Kidney glomerular epithelial cell (primary cell): ENCODE data around the gene EPB41L1.

Source experiments
- DNase-seq: peaks from one replicate; lab custom pipeline; 2025; lab: John Stamatoyannopoulos, UW

Gene EPB41L1

GRCh38 chr20:36155629-36155971 is 1.1 kb downstream of the EPB41L1 start:
- DNase-seq, result no peak

- no peak for DNase-seq
Observed at GRCh38 chr20:36155991-36156390, 1.5 kb downstream of the EPB41L1 start.

GRCh38 chr20:36157610-36158009 is 3.1 kb downstream of the EPB41L1 start:
- no peak for DNase-seq

GRCh38 chr20:36158160-36158741 is 3.7 kb downstream of the EPB41L1 start:
- no peak for DNase-seq

- DNase-seq, result no peak
Observed at GRCh38 chr20:36159833-36160232, 5.3 kb downstream of the EPB41L1 start.

- DNase-seq, result no peak
Observed at GRCh38 chr20:36162272-36162966, 7.9 kb downstream of the EPB41L1 start.

- DNase-seq, result no peak
Observed at GRCh38 chr20:36167902-36168503, 13.5 kb downstream of the EPB41L1 start.

GRCh38 chr20:36170542-36171215 is 16.1 kb downstream of the EPB41L1 start:
- DNase-seq, result no peak

GRCh38 chr20:36173451-36173933 is 19.0 kb downstream of the EPB41L1 start:
- DNase-seq, result no peak

GRCh38 chr20:36175016-36175415 is 20.5 kb downstream of the EPB41L1 start:
- no peak for DNase-seq

GRCh38 chr20:36175475-36175995 is 21.0 kb downstream of the EPB41L1 start:
- DNase-seq, result no peak

GRCh38 chr20:36177716-36178115 is 23.2 kb downstream of the EPB41L1 start:
- no peak for DNase-seq

GRCh38 chr20:36179170-36179945 is 24.8 kb downstream of the EPB41L1 start:
- no peak for DNase-seq

GRCh38 chr20:36180323-36180722 is 25.8 kb downstream of the EPB41L1 start:
- no peak for DNase-seq

- no peak for DNase-seq
Observed at GRCh38 chr20:36181934-36182603, 27.5 kb downstream of the EPB41L1 start.

GRCh38 chr20:36182604-36183154 is 28.1 kb downstream of the EPB41L1 start:
- no peak for DNase-seq

- DNase-seq, result no peak
Observed at GRCh38 chr20:36183155-36183944, 28.8 kb downstream of the EPB41L1 start.

GRCh38 chr20:36184816-36185776 is 30.6 kb downstream of the EPB41L1 start:
- no peak for DNase-seq
